ENCODE results near the gene ZMAT3.
A peak's percentile ranks its signal among the peaks of the same experiment; 100 is the strongest.

DNA sequence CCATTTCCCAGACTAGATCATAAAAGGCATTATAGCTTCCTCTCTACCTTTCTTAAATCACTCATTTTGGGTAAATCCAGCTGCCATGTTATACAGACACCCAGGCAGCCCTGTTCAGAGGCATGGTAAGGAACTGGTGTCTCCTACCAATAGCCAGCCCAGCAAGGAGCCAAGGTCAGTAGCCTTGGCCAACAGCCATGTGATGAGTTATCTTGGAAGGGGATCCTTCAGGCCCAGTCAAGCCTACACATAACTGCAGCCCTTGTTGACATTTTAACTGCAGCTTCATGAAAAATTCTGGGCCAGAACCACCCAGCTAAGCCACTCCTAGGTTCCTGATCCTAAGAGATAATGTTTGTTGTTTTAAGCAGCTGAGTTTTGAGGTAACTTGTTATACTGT, 29.0 kb upstream of the ZMAT3 start:
- TF ChIP-seq YY1 (IDR thresholded peaks at IDR 0.05; ENCODE audit: low read depth) (0 out of 2 replicates have a peak, but pooled peaks have one; percentile 18), EP300 (IDR thresholded peaks at IDR 0.05; ENCODE audit: borderline replicate concordance in 1 of 2, low read depth in 1 of 2, low read length in 1 of 2) (no peak), RAD21 (IDR thresholded peaks at IDR 0.05; ENCODE audit: low read length) (no peak), RFX5 (IDR thresholded peaks at IDR 0.05; ENCODE audit: low read length) (no peak), GABPA (IDR thresholded peaks at IDR 0.05; ENCODE audit: low read depth) (no peak), POLR2AphosphoS5 (IDR thresholded peaks at IDR 0.05; ENCODE audit: low read depth, low read length) (no peak), JUND (IDR thresholded peaks at IDR 0.05) (no peak)
- TF ChIP-seq, protein P1, sequence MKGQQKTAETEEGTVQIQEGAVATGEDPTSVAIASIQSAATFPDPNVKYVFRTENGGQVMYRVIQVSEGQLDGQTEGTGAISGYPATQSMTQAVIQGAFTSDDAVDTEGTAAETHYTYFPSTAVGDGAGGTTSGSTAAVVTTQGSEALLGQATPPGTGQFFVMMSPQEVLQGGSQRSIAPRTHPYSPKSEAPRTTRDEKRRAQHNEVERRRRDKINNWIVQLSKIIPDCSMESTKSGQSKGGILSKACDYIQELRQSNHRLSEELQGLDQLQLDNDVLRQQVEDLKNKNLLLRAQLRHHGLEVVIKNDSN (IDR thresholded peaks at IDR 0.05; ENCODE audit: borderline replicate concordance, low read depth): no peak
- TF ChIP-seq, protein P2, sequence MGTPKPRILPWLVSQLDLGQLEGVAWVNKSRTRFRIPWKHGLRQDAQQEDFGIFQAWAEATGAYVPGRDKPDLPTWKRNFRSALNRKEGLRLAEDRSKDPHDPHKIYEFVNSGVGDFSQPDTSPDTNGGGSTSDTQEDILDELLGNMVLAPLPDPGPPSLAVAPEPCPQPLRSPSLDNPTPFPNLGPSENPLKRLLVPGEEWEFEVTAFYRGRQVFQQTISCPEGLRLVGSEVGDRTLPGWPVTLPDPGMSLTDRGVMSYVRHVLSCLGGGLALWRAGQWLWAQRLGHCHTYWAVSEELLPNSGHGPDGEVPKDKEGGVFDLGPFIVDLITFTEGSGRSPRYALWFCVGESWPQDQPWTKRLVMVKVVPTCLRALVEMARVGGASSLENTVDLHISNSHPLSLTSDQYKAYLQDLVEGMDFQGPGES (IDR thresholded peaks at IDR 0.05; ENCODE audit: low read depth, low read length): no peak
- TF ChIP-seq, protein P3, sequence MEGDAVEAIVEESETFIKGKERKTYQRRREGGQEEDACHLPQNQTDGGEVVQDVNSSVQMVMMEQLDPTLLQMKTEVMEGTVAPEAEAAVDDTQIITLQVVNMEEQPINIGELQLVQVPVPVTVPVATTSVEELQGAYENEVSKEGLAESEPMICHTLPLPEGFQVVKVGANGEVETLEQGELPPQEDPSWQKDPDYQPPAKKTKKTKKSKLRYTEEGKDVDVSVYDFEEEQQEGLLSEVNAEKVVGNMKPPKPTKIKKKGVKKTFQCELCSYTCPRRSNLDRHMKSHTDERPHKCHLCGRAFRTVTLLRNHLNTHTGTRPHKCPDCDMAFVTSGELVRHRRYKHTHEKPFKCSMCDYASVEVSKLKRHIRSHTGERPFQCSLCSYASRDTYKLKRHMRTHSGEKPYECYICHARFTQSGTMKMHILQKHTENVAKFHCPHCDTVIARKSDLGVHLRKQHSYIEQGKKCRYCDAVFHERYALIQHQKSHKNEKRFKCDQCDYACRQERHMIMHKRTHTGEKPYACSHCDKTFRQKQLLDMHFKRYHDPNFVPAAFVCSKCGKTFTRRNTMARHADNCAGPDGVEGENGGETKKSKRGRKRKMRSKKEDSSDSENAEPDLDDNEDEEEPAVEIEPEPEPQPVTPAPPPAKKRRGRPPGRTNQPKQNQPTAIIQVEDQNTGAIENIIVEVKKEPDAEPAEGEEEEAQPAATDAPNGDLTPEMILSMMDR (IDR thresholded peaks at IDR 0.05): no peak
- TF ChIP-seq, protein P4, sequence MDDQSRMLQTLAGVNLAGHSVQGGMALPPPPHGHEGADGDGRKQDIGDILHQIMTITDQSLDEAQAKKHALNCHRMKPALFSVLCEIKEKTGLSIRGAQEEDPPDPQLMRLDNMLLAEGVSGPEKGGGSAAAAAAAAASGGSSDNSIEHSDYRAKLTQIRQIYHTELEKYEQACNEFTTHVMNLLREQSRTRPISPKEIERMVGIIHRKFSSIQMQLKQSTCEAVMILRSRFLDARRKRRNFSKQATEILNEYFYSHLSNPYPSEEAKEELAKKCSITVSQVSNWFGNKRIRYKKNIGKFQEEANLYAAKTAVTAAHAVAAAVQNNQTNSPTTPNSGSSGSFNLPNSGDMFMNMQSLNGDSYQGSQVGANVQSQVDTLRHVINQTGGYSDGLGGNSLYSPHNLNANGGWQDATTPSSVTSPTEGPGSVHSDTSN (IDR thresholded peaks at IDR 0.05): peak; percentile 16; the same call in 1 of the 2 replicates

Data from SK-N-SH (cell line).